HG03342 (cell line): ENCODE results near the gene RITA1.
"Not testable (repeated sequence)": the region's sequence is repeated elsewhere in the genome, so short reads cannot be mapped to it uniquely, and the experiment has no call there.

Source experiments
- ATAC-seq: cut with Tn5 transposase; IDR thresholded peaks from one replicate; pipeline ENCODE4 v1.9.1; 2021; ENCODE audit warnings: mild to moderate bottlenecking, moderate library complexity; ENCODE audit not compliant: unreplicated experiment

Gene RITA1

DNA sequence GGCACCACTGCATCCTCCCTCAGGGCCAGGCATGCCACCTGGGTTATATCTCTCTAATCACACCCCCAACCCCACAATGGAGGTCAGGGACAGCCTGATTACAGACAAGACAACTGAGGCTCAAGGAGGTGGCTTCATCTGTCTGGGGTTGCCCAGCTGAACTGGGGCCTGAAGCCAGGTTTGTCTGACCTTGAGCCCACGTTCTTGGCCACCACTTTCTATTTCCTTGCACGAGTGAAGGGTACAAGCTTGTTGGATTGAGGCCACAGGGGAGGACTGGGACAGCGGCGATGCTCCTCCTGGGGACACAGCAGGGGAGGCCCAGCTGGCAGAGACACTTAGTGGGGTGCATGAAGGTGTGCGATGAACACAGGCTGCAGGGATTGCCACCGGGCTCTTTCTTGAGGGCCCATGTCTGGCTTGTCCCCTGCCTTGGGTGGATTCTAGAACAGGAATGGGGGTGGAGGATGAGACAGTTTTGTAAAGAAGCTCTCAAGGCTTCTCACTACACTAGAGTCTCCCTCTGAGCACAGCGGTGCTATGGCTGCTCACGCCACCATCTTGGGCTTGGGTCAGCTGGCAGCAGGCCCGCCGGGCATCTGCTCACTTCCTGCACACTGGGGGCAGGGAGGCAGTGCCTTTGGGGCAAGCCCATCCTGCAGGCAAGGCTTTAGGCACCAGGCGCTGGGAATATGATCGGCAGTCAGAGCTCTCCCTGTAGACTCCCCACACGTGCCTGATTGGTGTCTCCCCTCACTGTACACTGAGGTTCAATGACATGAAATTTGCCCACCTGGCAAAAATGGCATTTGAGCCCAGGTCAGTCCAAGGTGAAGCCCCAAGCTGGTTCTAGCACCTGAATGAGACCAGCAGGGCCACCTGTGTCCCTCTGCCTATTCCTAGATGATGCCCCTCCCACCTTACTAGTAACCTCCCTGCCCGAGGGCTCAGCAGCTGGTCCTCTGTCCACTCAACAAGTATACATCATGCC, 16.0 kb downstream of the RITA1 start:
- no peak for ATAC-seq

DNA sequence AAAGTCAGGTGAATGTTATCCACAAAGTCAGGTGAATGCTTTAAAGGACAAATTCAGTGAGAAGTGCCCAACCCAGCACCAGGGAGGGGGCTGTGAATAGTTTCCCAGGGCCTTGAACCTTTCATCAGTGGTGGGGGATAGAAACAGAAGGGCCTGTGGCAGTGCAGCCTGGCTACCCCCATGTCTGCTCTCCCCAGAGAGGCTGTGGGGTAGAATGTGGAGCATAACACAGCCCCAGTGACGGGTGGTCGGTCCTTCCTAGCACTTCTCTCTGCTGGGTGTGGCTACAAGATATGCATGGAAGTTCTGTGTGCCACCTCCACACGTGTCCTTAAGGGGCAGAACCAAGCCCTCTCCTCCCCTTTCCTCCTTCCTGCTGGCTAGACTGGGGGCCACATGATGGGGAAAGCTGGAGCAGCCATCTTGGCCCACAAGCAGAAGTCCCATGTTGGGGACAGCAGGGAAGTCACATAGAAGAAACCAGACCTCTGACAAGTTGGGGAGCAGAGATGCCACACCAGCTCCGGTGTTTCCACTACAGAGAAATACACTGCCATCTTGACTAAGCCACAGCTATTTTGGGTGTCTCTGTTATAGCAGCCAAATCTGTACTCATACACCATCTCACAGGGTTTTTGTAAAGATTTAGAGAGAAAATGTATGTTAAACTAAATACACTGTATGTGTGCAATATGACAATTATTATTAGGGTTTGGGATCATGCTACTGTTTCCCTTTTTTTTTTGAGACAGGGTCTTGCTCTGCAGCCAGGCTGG, 17.0 kb downstream of the RITA1 start:
- no peak for ATAC-seq

DNA sequence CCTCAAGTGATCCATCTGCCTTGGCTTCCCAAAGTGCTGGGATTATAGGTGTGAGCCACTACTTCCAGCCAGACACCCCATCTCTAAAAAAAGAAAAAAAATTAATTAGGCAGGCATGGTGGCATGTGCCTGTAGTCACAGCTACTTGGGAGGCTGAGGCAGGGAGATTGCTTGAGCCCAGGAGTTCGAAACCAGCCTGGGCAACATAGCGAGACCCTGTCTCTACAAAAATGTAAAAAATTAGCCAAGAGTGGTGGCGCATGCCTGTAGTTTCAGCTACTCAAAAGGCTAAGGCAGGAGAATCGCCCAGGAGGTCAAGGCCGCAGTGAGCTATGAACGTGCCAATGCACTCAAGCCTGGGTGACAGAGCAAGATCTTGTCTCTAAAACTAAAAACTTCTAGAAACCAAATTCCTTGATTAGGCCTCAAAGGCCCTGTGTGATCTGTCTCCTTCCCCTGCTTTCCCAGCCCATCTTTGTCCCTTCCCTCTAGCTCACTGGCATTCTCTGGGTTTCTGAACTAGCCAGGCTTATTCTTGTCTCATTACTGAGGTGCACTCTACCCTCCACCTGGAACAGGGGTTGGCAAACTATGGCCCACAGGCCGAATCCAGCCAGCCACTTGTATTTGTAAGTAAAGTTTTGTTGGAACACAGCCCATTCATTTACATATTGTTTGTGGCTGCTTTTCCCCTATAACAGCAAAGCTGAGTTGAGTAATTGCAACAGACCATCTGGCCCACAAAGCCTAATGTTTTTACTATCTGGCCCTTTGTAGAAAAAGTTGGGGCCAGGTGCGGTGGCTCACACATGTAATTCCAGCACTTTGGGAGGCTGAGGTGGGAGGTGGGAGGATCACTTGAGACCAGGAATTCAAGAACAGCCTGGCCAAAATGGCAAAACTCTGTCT, 18.6 kb downstream of the RITA1 start:
- no peak for ATAC-seq

DNA sequence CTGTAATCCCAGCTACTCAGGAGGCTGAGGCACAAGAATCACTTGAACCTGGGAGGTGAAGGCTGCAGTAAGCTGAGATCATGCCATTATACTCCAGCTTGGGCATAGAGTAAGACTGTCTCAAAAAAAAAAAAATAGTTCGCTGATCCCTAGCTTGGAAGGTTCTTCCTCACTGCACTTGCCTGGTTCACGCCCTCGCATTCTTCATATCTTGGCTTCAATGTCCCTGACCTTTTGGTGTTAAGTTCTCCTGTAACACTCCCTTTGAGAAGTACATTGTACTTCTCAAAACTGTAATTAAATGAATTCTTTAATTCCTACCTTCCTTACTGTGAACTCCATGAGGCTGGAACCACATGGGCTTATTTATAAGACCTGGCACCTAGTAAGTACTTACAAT, 19.3 kb downstream of the RITA1 start:
- ATAC-seq, result no peak

DNA sequence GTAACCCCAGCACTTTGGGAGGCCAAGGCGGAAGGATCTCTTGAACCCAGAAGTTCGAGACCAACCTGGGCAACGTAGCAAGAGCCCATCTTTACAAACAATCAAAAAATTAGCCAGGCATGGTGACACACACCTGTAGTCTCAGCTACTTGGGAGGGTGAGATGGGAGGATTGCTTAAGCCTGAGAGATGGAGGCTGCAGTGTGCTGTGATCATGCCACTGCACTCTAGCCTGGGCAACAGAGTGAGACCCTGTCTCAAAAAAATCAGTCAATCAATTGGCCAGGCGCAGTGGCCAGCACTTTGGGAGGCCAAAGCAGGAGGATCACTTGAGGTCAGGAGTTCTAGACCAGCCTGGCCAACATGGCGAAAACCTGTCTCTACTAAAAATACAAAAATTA, 21.3 kb downstream of the RITA1 start:
- ATAC-seq, result not testable (repeated sequence)

DNA sequence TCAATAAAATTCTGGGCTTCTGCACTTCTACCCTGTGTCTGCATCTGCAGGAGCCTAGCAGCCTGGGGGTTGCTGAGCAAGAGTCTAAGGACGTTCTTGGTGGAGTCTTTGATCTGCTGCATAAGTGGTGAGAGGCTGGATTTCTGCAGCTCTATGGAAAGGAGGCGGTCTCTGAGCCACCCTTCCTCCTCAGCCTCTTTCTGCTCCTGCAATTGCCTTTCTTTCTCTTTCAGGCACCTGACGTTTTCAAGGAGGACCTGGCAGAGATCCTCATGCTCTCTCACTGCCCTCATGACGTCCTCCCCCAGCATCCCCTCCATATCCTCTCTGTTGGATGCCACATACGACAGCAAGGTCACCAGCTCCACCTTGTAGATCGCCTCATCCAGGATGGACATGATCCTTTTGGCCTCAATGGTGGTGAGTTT, 22.1 kb downstream of the RITA1 start:
- ATAC-seq, result no peak

DNA sequence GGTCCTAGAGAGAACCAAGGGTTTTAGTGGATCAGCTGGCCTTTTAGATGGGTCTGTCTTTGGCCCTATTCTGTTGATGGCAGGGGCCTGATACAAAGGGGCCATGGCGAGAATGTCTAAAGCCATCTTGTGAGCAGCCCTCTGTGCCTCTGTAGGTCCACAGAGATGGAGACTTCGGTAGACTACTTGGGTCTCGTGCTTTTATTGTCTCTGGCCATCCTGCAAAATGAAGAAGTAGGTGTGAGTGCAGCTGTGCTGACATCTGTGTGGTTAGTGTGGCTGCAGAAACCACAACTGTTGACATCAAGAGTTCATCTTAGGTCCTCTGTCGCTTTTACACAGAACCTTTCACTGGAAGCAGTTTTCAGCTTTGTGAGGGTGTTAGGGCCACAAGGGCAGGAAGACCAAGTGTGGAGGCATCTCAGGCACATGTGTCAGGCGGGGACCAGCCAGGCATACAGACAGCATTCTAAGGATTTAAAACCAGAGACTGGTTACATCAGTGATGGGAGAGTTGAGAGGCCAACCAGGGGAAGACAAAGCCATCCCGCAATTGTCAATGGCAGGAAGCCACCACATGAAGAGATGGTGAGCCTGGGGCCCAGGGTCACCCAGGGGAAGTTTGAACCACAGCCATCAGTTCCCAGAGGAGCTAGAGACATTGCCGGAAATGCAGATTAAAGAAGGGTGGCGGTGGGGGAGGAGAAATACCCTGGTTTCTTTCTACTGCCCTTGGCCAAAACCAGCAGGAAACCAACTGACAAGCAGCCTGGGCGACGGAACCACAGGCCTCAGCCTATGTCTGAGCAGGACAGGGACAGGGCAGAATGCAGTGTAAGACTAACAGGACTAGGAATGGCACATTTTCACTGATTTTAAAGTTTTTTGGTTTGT, 22.8 kb downstream of the RITA1 start:
- peak; percentile 70 for ATAC-seq

DNA sequence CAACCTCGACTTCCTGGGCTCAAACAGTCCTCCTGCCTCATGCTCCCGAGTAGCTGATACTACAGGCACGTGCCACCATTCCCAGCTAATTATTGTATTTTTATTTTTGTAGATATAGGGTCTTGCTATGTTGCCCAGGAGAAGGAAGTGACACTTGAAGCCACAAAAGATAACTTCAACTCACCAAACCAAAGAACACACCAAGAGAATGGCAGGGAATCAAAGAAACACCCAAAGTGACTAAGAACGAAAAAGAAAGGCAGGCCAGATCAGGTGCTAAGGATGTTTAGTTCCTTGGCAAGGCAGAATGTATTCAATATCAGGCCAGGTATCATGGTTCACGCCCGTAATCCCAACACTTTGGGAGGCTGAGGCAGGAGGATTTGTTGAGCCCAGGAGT, 25.6 kb downstream of the RITA1 start:
- no peak for ATAC-seq

DNA sequence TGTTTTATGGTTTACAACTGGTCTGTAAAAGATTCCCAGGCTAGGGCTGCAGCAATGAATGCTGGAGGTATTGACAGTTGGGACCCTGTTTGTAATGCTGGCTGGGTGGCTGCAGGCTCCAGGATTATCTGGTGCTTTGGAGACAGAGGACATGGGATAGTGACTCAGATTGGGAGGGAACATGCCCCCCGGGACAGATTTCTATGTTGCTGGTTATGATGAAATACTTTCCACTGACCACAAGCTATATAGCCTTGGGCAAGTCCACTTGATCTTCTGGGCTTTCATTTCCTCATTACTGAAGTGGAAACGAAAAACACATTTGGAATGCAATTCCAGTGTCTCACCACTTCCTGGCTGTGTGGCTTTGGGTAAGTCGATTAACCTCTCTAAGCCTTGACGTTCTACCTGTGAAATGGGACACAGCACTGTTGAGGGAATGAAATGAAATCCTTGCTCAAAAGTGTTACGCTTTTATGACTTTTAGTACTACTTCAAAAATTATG, 29.4 kb downstream of the RITA1 start:
- ATAC-seq, result no peak

DNA sequence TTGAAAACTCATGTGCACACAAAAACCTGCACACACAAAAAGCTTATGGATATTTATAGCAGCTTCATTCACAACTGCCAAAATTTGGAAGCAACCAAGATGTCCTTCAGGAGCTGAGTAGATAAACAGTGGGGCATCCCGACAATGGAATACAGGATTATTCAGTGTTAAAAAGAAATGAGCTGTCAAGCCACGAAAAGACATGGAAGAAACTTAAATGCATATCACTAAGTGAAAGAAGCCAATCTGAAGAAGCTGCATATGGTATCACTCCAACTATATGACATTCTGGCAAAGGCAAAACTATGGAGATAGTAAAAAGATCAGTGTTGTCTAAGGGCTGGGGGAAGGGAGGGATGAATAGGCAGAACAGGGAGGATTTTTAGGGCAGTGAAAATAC, 30.5 kb downstream of the RITA1 start:
- ATAC-seq, result no peak

DNA sequence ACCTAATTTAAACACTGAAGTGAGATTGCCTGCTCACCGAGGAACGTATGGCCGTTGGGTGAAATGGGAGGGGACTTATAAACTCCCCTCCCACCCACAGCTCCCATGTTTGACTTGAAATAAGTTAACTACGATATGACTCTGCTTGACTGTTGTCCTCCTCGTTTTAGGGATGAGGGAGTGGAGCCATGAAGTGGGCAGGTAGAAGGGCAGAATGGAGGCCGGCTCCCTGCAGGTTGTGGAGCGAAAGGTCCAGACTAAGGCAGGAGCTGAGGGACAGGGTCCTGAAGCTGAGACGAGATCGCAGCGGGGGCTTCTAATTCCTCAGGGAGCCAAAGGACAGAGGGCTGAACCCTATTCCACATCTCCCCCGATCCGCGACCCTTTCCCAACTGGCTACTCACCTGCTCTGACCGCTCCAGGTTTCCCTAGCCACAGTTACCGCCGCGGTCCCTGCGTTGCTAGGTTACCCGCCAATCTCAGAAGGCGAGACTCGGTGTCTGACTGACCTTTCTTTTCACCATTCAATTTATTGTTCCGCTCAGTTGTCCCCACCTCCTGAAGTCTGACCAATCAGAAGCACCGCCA, 35.2 kb downstream of the RITA1 start:
- no peak for ATAC-seq

DNA sequence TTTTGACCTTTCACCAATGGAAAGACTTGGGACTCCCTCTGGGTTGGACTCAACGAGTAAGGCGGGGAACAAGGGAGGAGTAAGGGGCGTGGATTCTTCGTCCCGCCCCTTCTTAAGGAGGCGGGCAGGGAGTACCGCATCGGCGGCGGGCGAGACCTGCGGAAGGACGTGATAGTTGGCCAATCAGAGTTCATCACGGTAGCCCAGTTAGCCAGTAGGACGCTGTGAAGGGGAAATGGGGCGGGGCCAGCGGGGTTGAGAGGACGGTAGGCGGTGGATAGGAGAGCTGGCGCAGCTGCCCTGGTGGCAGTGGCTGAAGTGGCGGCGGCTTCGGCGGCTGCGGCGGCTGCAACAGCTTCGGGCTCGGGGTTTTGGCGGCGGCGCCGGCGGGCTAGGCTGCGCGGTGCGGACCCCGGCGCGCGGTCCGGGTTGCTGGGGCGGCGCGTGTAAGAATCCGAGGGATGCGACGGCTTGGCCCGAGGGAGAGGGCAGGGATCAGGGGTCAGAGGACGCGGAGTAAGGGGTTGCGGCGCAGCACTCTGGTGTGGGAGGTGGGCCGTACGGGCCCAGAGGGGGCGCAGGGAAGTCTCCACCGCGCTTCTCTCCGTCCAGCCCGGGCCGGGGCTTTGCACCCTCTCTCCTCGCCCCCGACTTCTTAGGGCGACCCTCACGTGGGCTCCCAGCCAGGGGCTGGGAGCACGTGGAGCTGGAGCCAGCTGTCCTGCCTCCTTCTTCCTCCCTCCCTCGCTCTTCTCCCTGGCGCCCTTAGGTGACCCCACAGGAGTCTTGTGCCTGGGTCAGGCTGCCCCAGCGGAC, 35.9 kb downstream of the RITA1 start, which contains the start of gene TPCN1:
Gene TPCN1, plus strand, starts transcription at position 284 of the 816 bp plus-strand sequence. CDS start 5,389 bp downstream, outside the sequence.
- peak; percentile 89 for ATAC-seq

DNA sequence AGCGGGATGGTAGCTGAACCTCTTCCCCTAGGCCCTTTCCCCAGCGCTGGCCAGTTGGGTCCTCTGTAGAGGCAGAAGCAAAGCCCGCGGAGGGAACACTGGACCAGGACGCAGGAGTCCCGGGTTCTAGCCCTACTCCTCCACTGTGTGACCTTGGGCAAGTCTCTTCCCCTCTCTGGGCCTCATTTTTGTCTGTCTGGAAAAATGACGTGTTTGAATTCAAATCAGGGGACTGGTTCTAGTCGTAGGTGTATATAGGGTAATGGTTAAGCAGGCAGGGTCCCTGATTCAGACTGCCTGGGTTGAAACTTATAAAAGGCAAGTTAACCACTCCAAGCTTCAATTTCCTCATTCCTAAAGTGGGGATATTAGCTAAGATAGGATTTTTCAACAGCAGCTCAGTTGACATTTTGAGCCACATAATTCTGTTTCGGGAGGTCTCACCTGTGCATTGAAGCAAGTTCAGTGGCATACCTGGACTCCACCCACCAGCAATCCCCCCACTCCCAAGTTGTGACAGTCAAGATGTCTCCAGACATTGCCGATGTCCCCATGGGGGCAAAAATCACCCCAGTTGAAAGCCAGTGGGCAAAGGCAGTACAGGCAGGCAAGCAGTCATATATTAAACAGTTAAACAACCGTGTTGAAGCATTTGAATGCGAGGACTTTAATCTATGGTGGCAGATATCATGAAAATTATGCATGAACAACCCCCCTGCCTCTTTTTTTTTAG, 36.6 kb downstream of the RITA1 start:
- ATAC-seq, result no peak

DNA sequence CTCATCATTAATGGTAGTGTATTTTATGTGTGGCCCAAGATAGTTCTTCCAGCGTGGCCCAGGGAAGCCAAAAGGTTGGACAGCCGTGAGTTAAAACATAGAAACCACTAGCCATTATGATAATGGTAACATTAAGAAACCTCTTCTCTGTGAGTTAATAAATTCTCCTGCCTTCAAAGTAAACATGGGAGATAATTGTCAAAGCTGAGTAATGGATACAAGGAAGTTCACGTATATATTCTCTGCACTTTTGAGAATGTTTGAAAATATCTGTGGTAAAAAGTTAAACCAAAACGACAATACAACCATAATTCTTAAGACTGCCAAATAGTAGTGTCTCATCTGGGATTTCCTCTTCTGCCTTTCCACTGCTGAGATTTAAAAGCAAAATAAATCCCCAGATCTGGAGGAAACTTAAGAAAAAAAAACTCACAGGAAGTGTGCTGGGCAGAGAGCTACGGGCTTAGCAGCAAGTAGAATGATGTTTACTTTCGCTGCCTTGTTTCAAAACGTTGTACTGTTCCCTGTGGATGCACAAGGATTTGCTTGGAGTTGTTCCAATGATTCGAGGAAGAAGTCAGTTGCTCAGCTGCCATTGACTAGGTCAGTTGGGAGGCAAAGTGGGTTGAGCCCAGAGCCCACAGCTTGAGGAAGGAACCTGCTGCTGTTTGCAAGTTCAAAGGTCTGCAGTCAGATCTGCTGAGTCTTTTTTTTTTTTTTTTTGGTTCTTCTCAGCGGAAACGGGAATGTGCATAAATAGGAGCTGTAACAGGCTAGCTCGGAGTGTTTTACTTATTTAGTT, 37.4 kb downstream of the RITA1 start:
- no peak for ATAC-seq

DNA sequence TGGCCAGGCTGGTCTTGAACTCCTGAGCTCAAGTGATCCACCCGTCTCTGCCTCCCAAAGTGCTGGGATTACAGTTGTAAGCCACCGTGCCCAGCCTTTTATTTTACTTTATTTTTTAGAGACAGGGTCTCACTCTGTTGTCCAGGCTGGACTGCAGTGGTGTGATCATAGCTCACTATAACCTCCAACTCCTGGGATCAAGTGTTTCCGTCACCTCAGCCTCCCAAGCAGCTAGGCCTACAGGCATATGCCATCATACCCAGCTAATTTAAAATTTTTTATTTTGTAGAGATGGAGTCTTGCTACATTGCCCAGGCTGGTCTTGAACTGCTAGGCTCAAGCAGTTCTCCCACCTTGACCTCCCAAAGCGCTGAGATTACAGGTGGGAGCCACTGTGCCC, 39.4 kb downstream of the RITA1 start:
- ATAC-seq, result no peak

DNA sequence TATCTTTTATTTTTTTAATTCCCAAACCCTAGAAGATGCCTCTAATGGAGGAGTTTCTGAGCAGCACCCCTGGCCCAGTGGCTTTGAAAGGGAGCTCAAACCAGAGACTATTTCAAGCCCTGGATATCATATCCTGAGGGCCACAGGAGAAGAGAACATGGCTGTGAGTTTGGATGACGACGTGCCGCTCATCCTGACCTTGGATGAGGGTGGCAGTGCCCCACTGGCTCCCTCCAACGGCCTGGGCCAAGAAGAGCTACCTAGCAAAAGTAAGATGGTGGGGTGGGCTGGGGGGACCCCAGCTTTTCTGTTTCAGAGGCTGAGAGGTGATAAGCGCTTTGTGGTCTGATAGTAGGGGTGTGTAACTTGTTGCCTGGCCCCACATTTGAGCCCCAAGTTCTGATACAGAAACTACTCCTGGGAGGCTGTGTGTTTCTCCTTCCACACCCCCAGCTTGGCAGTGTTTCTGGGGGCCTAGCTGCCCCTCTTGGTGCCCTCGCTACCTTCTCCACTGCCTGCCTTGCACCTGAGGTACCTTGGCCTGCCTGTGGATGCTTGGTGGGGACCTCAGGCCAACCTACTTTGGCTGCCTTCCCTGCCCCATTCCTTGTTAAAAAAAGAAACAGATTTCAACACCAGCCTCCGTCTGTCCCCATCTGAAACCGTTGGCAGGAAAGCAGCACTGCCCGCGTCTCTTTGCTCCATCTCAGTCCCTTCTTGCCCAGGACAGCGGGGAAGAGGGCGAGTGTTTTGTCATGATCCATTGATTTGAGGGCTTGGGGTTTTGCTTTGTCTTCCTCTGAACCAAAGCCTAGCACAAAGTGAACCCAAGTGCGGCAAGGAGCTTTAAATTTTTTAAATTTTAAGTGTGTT, 41.4 kb downstream of the RITA1 start:
- no peak for ATAC-seq
